Trophoblast cell (in vitro differentiated cells and primary cell): ENCODE data around the gene ANKHD1.

ENCODE experiments used
- DNase-seq, 2 donors: peaks; one replicate each; pipeline ENCODE4 v3.0.0-alpha.2; 2016
- H2AFZ ChIP-seq: 2 replicates; pipeline ENCODE4 v1.6.1; 2013; ENCODE audit warnings: low read length, moderate library complexity, mild to moderate bottlenecking; ENCODE audit not compliant: insufficient read depth, poor library complexity
- H2AK5ac ChIP-seq: 2 replicates; pipeline ENCODE4 v1.6.1; 2013; ENCODE audit warnings: mild to moderate bottlenecking, low read length
- H2BK120ac ChIP-seq: 2 replicates; pipeline ENCODE4 v1.6.1; 2013; ENCODE audit warnings: low read length, mild to moderate bottlenecking, moderate library complexity; ENCODE audit not compliant: insufficient read depth, poor library complexity
- H2BK12ac ChIP-seq: 2 replicates; pipeline ENCODE4 v1.6.1; 2013; ENCODE audit warnings: mild to moderate bottlenecking, low read length, moderate library complexity
- H2BK5ac ChIP-seq: 2 replicates; pipeline ENCODE4 v1.6.1; 2013; ENCODE audit warnings: low read length, low read depth, moderate library complexity, mild to moderate bottlenecking; ENCODE audit not compliant: poor library complexity
- H3K14ac ChIP-seq: 2 replicates; pipeline ENCODE4 v1.6.1; 2013; ENCODE audit warnings: mild to moderate bottlenecking, low read length
- H3K18ac ChIP-seq: 2 replicates; pipeline ENCODE4 v1.6.1; 2013; ENCODE audit warnings: mild to moderate bottlenecking, low read length
- H3K23ac ChIP-seq: 2 replicates; pipeline ENCODE4 v1.6.1; 2013; ENCODE audit warnings: low read length
- H3K27ac ChIP-seq: 2 replicates; pipeline ENCODE4 v1.5.1; 2013; ENCODE audit warnings: low read depth, mild to moderate bottlenecking, inconsistent platforms, low read length, moderate library complexity
- H3K27me3 ChIP-seq: 2 replicates; pipeline ENCODE4 v1.6.1; 2013; ENCODE audit warnings: inconsistent platforms, mild to moderate bottlenecking, low read length, moderate library complexity; ENCODE audit not compliant: insufficient read depth
- H3K36me3 ChIP-seq, 2 experiments: 1 replicate in 1 of 2; 2 replicates in 1 of 2; pipeline ENCODE4 v1.6.1; 2013; ENCODE audit warnings: low read length in 2 of 2, mild to moderate bottlenecking in 2 of 2, moderate library complexity in 1 of 2; ENCODE audit not compliant: insufficient read depth in 2 of 2, control insufficient read depth in 1 of 2
- H3K4ac ChIP-seq: 2 replicates; pipeline ENCODE4 v1.6.1; 2013; ENCODE audit warnings: low read depth, mild to moderate bottlenecking, low read length, moderate library complexity
- H3K4me1 ChIP-seq, 2 experiments: 1 replicate in 1 of 2; 2 replicates in 1 of 2; pipeline ENCODE4 v1.6.1; 2013; ENCODE audit warnings: low read length in 2 of 2, mild to moderate bottlenecking in 2 of 2, moderate library complexity in 1 of 2; ENCODE audit not compliant: insufficient read depth in 2 of 2, control insufficient read depth in 1 of 2
- H3K4me2 ChIP-seq: 2 replicates; pipeline ENCODE4 v1.6.1; 2013; ENCODE audit warnings: inconsistent platforms, mild to moderate bottlenecking, low read length, moderate library complexity
- H3K4me3 ChIP-seq: 2 replicates; pipeline ENCODE4 v1.5.1; 2013; ENCODE audit warnings: mild to moderate bottlenecking, low read depth, low read length, inconsistent platforms
- H3K79me1 ChIP-seq: one replicate; pipeline ENCODE4 v1.6.1; 2013; ENCODE audit warnings: low read length
- H3K79me2 ChIP-seq: 2 replicates; pipeline ENCODE4 v1.6.1; 2013; ENCODE audit warnings: low read length, mild to moderate bottlenecking; ENCODE audit not compliant: control insufficient read depth, insufficient read depth, poor library complexity
- H3K9ac ChIP-seq: 2 replicates; pipeline ENCODE4 v1.6.1; 2013; ENCODE audit warnings: mild to moderate bottlenecking, low read length
- H3K9me3 ChIP-seq: 2 replicates; pipeline ENCODE4 v1.6.1; 2013; ENCODE audit warnings: low read depth, mild to moderate bottlenecking, control low read depth, inconsistent platforms, low read length; ENCODE audit not compliant: insufficient read depth
- H4K12ac ChIP-seq: 2 replicates; pipeline ENCODE4 v1.6.1; 2013; ENCODE audit warnings: low read depth, mild to moderate bottlenecking, low read length, moderate library complexity
- H4K8ac ChIP-seq: 2 replicates; pipeline ENCODE4 v1.6.1; 2013; ENCODE audit warnings: low read depth, mild to moderate bottlenecking, low read length, moderate library complexity
- H4K91ac ChIP-seq: one replicate; pipeline ENCODE4 v1.6.1; 2013; ENCODE audit warnings: low read depth, mild to moderate bottlenecking, low read length, moderate library complexity
- WGBS: extraction: QIAGEN DNeasy Blood & Tissue Kit; methylation state at CpG from one replicate; pipeline ENCODE4 v1.1.7; 2013; ENCODE audit warnings: missing lambda C conversion rate; ENCODE audit not compliant: insufficient read length, insufficient coverage; ENCODE audit errors: extremely low coverage; 5-methylcytosine and 5-hydroxymethylcytosine counted together

The ANKHD1 gene

GRCh38 chr5:140362311-140362710 lies 39.3 kb upstream of the ANKHD1 start:
- DNase-seq, result no peak
- H3K4me3 ChIP-seq, result no peak overlapping the region
- H2BK120ac ChIP-seq, result no peak overlapping the region
- H3K27ac ChIP-seq, result no peak overlapping the region
- no peak overlapping the region for H3K14ac ChIP-seq
- no peak overlapping the region for H2BK5ac ChIP-seq
- no peaks in the 10 kb centered on the region for H3K36me3 ChIP-seq
- no peak overlapping the region for H2AFZ ChIP-seq
- WGBS, result no CpG with 5 or more reads among the region's 8 CpGs
- peaks cover 2% of the 10 kb centered on the region for H3K9me3 ChIP-seq
- no peak overlapping the region for H3K4me2 ChIP-seq
- peaks cover 0 to 5% of the 10 kb centered on the region in 2 experiments for H3K4me1 ChIP-seq
- H3K9ac ChIP-seq, result no peak overlapping the region
- no peak overlapping the region for H4K12ac ChIP-seq
- no peak overlapping the region for H3K18ac ChIP-seq
- no peaks in the 10 kb centered on the region for H3K79me1 ChIP-seq
- no peaks in the 10 kb centered on the region for H3K79me2 ChIP-seq
- H2AK5ac ChIP-seq, result no peak overlapping the region
- no peaks in the 10 kb centered on the region for H3K27me3 ChIP-seq
- H3K4ac ChIP-seq, result no peak overlapping the region
- no peak overlapping the region for H4K8ac ChIP-seq
- H2BK12ac ChIP-seq, result no peak overlapping the region
- no peak overlapping the region for H3K23ac ChIP-seq
- no peak overlapping the region for H4K91ac ChIP-seq

- Histone ChIP-seq H2BK12ac (no peak overlapping the region), H3K27ac (no peak overlapping the region), H3K23ac (no peak overlapping the region), H3K4ac (no peak overlapping the region), H4K91ac (no peak overlapping the region), H3K9me3 (peaks cover 2% of the 10 kb centered on the region), H3K4me3 (peak overlapping the region; percentile 61), H3K9ac (no peak overlapping the region), H3K27me3 (no peaks in the 10 kb centered on the region), H3K14ac (no peak overlapping the region), H2AFZ (peak overlapping the region; percentile 24), H3K79me2 (no peaks in the 10 kb centered on the region), H3K79me1 (no peaks in the 10 kb centered on the region), H3K36me3 (no peaks in the 10 kb centered on the region), H2AK5ac (no peak overlapping the region), H2BK5ac (no peak overlapping the region), H2BK120ac (no peak overlapping the region), H4K8ac (peak overlapping the region; percentile 1), H3K4me1 (peaks cover 0 to 4% of the 10 kb centered on the region in 2 experiments), H4K12ac (no peak overlapping the region), H3K4me2 (peak overlapping the region; percentile 67), H3K18ac (no peak overlapping the region)
- DNase-seq, result peak; percentile 75 to 88
- WGBS, result no CpG with 5 or more reads among the region's 29 CpGs
Measured at GRCh38 chr5:140362875-140363630, 38.6 kb upstream of the ANKHD1 start.

- no peak overlapping the region for H3K14ac ChIP-seq
- no peak overlapping the region for H4K8ac ChIP-seq
- H3K18ac ChIP-seq, result no peak overlapping the region
- no peak overlapping the region for H3K27ac ChIP-seq
- peaks cover 0 to 4% of the 10 kb centered on the region in 2 experiments for H3K4me1 ChIP-seq
- no peak overlapping the region for H3K23ac ChIP-seq
- no peak overlapping the region for H3K9ac ChIP-seq
- no peak overlapping the region for H2AK5ac ChIP-seq
- no peak for DNase-seq
- H3K79me2 ChIP-seq, result no peaks in the 10 kb centered on the region
- peak overlapping the region; percentile 61 for H3K4me3 ChIP-seq
- no peak overlapping the region for H4K12ac ChIP-seq
- H3K79me1 ChIP-seq, result no peaks in the 10 kb centered on the region
- no peak overlapping the region for H2BK5ac ChIP-seq
- H3K4me2 ChIP-seq, result peak overlapping the region; percentile 67
- H2BK120ac ChIP-seq, result no peak overlapping the region
- no peaks in the 10 kb centered on the region for H3K27me3 ChIP-seq
- H4K91ac ChIP-seq, result no peak overlapping the region
- H3K4ac ChIP-seq, result no peak overlapping the region
- no peak overlapping the region for H2BK12ac ChIP-seq
- peaks cover 2% of the 10 kb centered on the region for H3K9me3 ChIP-seq
- H3K36me3 ChIP-seq, result no peaks in the 10 kb centered on the region
- H2AFZ ChIP-seq, result no peak overlapping the region
- WGBS, result no CpG with 5 or more reads among the region's 20 CpGs
Measured at GRCh38 chr5:140363631-140364471, 37.8 kb upstream of the ANKHD1 start.

- no peak overlapping the region for H3K4ac ChIP-seq
- H3K9me3 ChIP-seq, result peaks cover 2% of the 10 kb centered on the region
- no peak overlapping the region for H3K4me2 ChIP-seq
- H3K79me2 ChIP-seq, result no peaks in the 10 kb centered on the region
- no peak overlapping the region for H4K8ac ChIP-seq
- H2AFZ ChIP-seq, result no peak overlapping the region
- H3K36me3 ChIP-seq, result no peaks in the 10 kb centered on the region
- H3K4me1 ChIP-seq, result peaks cover 0 to 5% of the 10 kb centered on the region in 2 experiments
- no peak overlapping the region for H3K9ac ChIP-seq
- H2BK12ac ChIP-seq, result no peak overlapping the region
- WGBS, result no CpG with 5 or more reads among the region's 3 CpGs
- H2AK5ac ChIP-seq, result no peak overlapping the region
- H3K4me3 ChIP-seq, result no peak overlapping the region
- H4K12ac ChIP-seq, result no peak overlapping the region
- no peak overlapping the region for H3K18ac ChIP-seq
- H3K79me1 ChIP-seq, result no peaks in the 10 kb centered on the region
- DNase-seq, result no peak
- H4K91ac ChIP-seq, result no peak overlapping the region
- no peak overlapping the region for H3K23ac ChIP-seq
- no peaks in the 10 kb centered on the region for H3K27me3 ChIP-seq
- H2BK5ac ChIP-seq, result no peak overlapping the region
- H2BK120ac ChIP-seq, result no peak overlapping the region
- no peak overlapping the region for H3K14ac ChIP-seq
- no peak overlapping the region for H3K27ac ChIP-seq
Measured at GRCh38 chr5:140364472-140364765, 37.2 kb upstream of the ANKHD1 start.
